Fibroblast of skin of abdomen (primary cell): ENCODE data around the gene RAPGEF5.

Source experiments
- DNase-seq: peaks from one replicate; pipeline ENCODE4 v3.0.0-alpha.2; 2013

The RAPGEF5 gene

GRCh38 chr7:22348379-22348778 lies 8.6 kb downstream of the RAPGEF5 start:
- DNase-seq, result no peak

- DNase-seq, result no peak
Measured at GRCh38 chr7:22346383-22347107, 10.4 kb downstream of the RAPGEF5 start.

DNA sequence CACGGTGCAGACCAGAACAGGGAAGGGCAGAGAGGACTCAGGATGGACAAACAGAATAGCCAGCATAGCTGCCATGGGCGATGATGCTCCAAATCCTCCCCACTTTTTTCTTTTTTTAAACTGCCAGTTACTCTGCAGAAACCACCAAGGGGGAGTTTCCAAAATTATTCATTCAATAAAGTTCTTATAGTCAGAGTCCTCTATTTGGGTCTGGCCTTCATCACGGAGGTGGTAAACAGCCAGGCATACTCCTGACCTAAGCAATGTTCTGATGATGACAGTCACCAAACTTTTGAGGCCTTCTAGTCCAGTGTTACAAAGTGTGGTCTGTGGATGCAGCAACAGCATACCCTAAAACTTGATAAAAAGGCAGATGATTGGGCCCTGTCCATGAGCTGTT lies 12.3 kb downstream of the RAPGEF5 start:
- no peak for DNase-seq

DNA sequence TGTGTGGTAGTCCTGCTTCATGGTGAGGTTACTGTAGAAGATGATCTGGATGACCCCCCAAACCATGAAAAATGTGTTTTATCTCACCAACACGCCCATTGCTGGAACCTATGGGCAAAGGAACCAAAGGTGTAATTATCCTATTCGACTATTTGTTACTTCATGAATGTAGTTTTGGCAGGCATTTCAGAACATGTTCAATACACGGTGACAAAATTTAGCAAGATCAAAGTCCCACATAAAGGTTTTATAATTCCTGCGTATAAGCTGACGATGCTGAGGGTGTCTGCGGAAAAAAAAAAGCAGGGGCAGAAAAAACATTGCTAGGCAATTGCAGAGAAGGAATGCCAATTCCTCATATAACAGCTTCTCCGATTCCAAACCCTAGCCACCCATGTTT lies 13.3 kb downstream of the RAPGEF5 start:
- DNase-seq, result no peak

- no peak for DNase-seq
Measured at GRCh38 chr7:22343071-22343470, 13.9 kb downstream of the RAPGEF5 start.

DNA sequence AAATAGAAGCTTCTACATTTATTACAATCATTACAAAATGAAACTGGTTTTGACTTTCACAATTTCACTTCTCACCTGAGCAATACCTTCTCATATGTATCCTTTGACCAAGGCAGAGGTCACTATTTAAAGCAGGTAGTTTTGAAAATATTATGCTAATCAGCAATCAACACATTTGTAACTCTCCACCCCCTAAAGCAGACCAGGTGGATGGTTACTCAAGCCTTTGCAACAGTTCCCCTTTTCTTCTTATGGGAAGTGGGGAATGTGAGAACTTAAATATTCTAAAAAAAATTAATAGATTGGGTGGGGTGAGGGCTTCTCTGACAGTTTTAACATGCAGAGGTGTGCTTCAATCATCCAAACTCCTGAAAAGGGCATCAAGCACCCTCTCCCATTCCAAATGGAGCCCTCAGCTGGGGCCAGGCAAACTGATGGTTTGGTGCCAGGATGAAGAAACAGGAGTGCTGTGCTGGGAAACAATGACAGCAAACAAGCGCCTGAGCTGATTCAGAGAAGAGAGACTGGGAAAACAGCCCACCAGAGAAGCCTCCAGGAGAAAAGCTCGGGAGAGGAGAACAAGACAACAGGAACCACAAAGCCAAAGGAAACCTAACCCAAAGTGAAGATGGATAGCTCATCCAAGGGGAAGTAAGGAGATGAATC lies 17.1 kb downstream of the RAPGEF5 start:
- no peak for DNase-seq

- DNase-seq, result no peak
Measured at GRCh38 chr7:22338877-22339276, 18.1 kb downstream of the RAPGEF5 start.

DNA sequence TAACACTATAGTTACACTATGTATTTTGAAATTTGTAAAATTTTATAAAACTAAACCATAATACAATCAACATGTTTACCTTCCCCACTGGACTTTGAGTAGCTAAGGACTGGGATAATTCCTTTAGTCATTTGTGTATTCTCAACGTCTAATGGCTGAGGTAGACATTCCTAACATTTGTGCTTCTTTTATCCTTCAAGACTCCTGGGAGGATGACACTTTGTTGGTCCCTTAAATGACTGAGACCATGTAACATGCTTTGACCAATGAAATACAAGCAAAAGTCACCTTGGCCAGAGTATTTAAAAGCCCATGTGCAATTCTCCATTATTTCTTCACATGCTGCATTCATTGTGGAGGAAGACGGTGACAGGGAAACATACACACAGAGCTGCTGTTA lies 18.5 kb downstream of the RAPGEF5 start:
- DNase-seq, result no peak

DNA sequence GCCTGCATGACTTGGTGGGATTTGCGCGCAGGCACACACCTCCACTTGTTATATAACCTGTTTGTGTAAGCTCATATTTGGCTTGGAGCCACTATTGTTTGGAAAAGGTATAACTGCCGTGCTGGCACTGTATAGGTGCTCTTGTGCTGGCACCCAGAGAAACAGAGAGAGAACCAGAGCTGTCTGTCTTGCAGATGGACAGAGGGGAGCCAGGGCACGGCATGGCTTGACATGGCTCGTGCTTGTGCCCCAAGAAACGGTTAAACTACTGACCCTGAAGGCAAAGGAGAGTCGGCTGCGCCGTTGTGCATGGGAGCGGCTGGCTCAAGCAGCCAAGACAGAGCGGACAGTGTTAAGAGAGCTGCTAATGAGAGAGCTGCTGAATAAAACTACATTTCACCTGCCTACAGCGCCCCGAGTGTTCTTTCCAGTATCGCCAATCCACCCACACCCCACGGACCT lies 23.2 kb downstream of the RAPGEF5 start:
- no peak for DNase-seq

- DNase-seq, result no peak
Measured at GRCh38 chr7:22332461-22332870, 24.5 kb downstream of the RAPGEF5 start.

DNA sequence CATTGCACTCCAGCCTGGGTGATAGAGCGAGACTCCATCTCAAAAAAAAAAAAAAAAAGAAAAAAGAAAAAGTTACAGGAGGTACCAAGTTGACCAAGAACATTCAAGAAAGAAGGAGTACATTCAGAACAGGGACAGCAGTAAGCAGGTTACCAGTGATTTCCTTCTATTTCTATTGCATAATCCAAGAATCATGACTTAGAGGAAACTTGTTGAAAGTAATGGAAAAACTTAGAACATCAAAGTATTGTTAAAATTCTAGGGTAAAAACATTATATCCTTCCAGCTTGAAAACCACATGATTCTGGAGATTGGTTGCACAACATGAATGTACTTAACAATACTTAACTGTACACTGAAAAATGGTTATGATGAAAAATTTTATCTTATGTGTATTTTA lies 25.2 kb downstream of the RAPGEF5 start:
- DNase-seq, result no peak

- no peak for DNase-seq
Measured at GRCh38 chr7:22330903-22331302, 26.1 kb downstream of the RAPGEF5 start.

DNA sequence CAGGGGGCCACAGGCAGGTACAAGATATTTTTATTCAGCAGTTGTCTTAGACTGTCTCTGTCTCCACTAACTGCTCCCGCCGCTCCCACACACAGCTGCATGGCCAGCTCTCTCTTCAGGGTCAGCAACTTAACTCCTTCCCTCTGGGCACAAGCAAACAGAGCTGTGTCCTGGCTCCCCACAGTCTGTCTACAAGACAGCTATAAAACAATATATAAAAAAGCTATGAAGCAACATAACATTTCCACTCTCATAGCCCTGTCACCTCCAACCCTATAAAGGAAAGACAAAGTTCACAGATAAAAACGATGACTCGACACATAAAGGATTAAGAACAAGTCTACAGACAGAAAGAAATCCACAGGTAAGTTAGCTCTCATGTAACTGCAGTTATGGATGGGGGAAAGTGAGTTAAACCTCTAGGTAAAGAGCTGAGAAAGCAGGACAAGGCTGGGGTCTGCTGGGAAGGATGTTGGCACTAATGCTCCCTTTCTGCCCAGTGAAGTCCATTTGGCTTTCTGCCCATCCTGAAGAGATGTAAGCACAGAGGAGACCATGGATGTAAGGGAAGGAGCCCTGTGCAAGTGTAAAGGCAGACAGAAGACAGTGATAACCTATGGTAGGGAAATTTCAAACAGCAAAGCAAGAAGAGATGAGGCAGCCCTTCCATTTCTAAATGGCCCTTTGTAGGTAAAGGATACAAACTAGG lies 27.0 kb downstream of the RAPGEF5 start:
- no peak for DNase-seq

DNA sequence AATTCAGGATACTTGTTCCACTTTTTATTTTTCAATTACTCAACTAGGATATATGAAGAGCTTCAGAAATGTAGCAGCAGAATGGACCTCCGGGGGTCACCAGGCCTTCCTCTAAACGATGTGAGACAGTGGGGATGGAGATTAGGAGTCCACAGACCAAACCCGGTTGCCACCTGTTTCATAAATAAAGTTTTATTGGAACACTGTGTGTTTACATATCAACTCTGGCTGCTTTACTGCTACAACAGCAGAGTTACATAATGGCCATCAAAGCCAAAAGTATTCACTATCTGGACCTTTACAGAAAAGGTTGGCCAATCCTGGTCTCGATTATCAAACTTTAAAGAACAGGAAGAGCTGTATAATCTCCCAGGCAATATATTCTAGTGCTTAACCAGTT lies 30.8 kb downstream of the RAPGEF5 start:
- DNase-seq, result no peak

GRCh38 chr7:22325671-22326070 lies 31.3 kb downstream of the RAPGEF5 start:
- no peak for DNase-seq

DNA sequence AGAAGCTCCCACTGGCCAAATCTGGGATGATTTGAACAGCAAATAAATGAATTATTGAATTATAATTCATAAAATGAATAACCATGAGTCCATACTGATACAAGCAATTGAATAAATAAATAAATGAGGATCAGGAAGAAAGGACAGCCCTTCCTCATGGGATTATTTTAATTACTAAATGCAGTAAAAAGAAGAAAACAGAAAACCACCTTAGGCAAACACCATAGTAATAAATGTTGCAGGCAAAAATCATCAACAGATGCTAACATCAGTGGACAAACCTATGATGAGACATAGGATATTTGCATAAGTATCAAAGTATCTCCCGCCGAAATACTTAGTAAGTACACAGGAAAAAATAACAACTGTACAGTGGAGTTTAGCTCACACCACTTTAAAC lies 33.2 kb downstream of the RAPGEF5 start:
- DNase-seq, result no peak

DNA sequence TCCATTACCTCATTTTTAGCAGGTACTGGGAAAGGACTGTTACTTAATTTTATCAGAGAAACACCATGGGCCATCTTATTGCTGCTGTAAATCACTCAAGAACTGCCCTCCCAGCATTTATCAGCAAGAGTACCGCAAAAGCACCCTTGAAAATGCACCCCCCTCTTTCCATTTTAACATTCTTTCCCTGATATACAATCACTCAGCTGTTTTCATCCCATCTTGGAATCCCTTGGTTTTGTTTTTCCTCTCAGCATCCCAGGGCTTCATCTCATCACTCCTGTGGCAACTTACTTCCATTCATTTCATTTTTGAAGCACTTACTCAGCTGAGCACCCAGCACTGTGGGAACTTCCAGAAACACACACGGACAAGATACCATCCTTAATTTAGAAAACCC lies 36.5 kb downstream of the RAPGEF5 start:
- no peak for DNase-seq

GRCh38 chr7:22319424-22320403 lies 37.2 kb downstream of the RAPGEF5 start:
- no peak for DNase-seq

DNA sequence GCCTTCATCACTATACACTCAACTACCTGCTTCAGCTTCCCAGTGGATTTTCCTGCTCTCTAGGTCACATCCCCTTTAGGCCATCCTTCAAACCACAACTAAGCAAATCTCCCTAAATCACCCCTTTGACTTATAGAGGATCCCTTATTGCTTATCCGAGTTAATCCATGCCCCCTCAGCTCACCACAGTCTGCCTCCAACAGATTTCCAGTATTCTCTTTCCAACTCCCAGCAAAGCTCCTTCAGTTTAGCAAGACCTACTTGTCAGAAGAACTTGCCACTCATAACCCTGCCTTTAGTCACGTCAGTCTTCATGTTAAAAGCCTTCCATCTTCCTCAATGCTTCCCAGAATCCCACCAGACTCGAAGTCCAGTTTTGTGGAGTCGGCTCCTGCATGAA lies 38.6 kb downstream of the RAPGEF5 start:
- DNase-seq, result no peak

- no peak for DNase-seq
Measured at GRCh38 chr7:22317632-22318031, 39.3 kb downstream of the RAPGEF5 start.

- DNase-seq, result no peak
Measured at GRCh38 chr7:22316914-22317313, 40.0 kb downstream of the RAPGEF5 start.

- no peak for DNase-seq
Measured at GRCh38 chr7:22307816-22308215, 49.1 kb downstream of the RAPGEF5 start.

DNA sequence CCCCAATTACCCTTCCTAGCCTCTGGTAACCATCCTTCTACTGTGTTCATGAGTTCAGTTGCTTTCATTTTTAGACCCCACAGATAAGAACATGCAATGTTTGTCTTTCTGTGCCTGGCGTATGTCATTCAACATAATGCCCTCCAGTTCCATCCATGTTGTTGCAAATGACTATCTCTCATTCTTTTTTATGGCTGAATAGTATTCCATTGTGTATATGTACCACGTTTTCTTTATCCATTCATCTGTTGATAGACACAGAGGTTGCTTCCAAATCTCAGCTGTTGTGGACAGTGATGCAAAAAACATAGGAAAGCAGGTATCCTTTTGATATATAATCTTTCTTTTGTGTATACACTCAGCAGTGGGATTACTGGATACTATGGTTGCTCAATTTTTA lies 51.2 kb downstream of the RAPGEF5 start:
- DNase-seq, result no peak
